ENCODE measurements around the gene SNPH.

The SNPH gene

GRCh38 chr20:1272368-1273100, 6.4 kb downstream of the SNPH start:
- H4K91ac ChIP-seq (ENCODE audit: low read depth, low read length, poor library complexity) = no peak overlapping the region
- H2BK12ac ChIP-seq (ENCODE audit: low read length) = no peak overlapping the region
- H3K27ac ChIP-seq (replicated peaks; ENCODE audit: low read length) = no peak overlapping the region
- no peak overlapping the region for H3K4me2 ChIP-seq (ENCODE audit: insufficient read depth, low read length, poor library complexity, severe bottlenecking)
- H3K9ac ChIP-seq (ENCODE audit: low read depth, low read length, poor library complexity) = no peak overlapping the region
- WGBS, 2 donors (ENCODE audit: extremely low coverage in 2 of 2, insufficient read length in 2 of 2, insufficient replicate concordance in 1 of 2) = no CpG with 5 or more reads among the region's 6 CpGs
- H3K4me1 ChIP-seq (ENCODE audit: control insufficient read depth in 2 of 2, insufficient read depth in 1 of 2, low read depth in 1 of 2, low read length in 2 of 2) = no peaks in the 10 kb centered on the region
- peaks cover 0 to 79% (median 2%) of the 10 kb centered on the region in 3 experiments for H3K27me3 ChIP-seq (ENCODE audit: control insufficient read depth in 3 of 3, insufficient read depth in 3 of 3, low read depth in 1 of 3, low read length in 3 of 3)
- H2BK15ac ChIP-seq (ENCODE audit: low read length) = no peak overlapping the region
- H2BK5ac ChIP-seq (ENCODE audit: low read length) = no peak overlapping the region
- no peaks in the 10 kb centered on the region for H3K36me3 ChIP-seq (replicated peaks in 1 of 2; ENCODE audit: control insufficient read depth in 2 of 2, insufficient read depth in 2 of 2, low read length in 2 of 2)
- H3K4me3 ChIP-seq (ENCODE audit: low read length in 2 of 2) = no peak overlapping the region
- no peak overlapping the region for H4K8ac ChIP-seq (ENCODE audit: low read depth, low read length)
- H3K9me3 ChIP-seq (replicated peaks in 1 of 2; ENCODE audit: control insufficient read depth in 2 of 2, insufficient read depth in 1 of 2, low read depth in 1 of 2, low read length in 2 of 2) = no peaks in the 10 kb centered on the region
- no peak overlapping the region for H3K18ac ChIP-seq (ENCODE audit: low read length)
- no peak overlapping the region for H3K4ac ChIP-seq (ENCODE audit: low read length)
- H3K79me1 ChIP-seq (ENCODE audit: low read depth, low read length) = peaks cover 3% of the 10 kb centered on the region
- H2AFZ ChIP-seq (ENCODE audit: low read length) = no peak overlapping the region
- no peak overlapping the region for H3K14ac ChIP-seq (ENCODE audit: low read length)
- no peak overlapping the region for H3K23ac ChIP-seq (ENCODE audit: low read depth, low read length, poor library complexity)
- DNase-seq (ENCODE audit: low spot score) = no peak
- peak overlapping the region; percentile 33 for H2AK5ac ChIP-seq (ENCODE audit: low read depth, low read length)
- H2BK120ac ChIP-seq (ENCODE audit: low read depth, low read length) = no peak overlapping the region

- H3K79me1 ChIP-seq (ENCODE audit: low read depth, low read length) = peaks cover 4% of the 10 kb centered on the region
- H3K4me2 ChIP-seq (ENCODE audit: insufficient read depth, low read length, poor library complexity, severe bottlenecking) = no peak overlapping the region
- no peaks in the 10 kb centered on the region for H3K36me3 ChIP-seq (replicated peaks in 1 of 2; ENCODE audit: control insufficient read depth in 2 of 2, insufficient read depth in 2 of 2, low read length in 2 of 2)
- H4K91ac ChIP-seq (ENCODE audit: low read depth, low read length, poor library complexity) = no peak overlapping the region
- no peak overlapping the region for H3K4ac ChIP-seq (ENCODE audit: low read length)
- no peak for DNase-seq (ENCODE audit: low spot score)
- no peak overlapping the region for H3K23ac ChIP-seq (ENCODE audit: low read depth, low read length, poor library complexity)
- no peak overlapping the region for H3K27ac ChIP-seq (replicated peaks; ENCODE audit: low read length)
- no peak overlapping the region for H3K14ac ChIP-seq (ENCODE audit: low read length)
- no peak overlapping the region for H2AFZ ChIP-seq (ENCODE audit: low read length)
- H3K27me3 ChIP-seq (ENCODE audit: control insufficient read depth in 3 of 3, insufficient read depth in 3 of 3, low read depth in 1 of 3, low read length in 3 of 3) = peaks cover 0 to 72% (median 1%) of the 10 kb centered on the region in 3 experiments
- H3K9me3 ChIP-seq (replicated peaks in 1 of 2; ENCODE audit: control insufficient read depth in 2 of 2, insufficient read depth in 1 of 2, low read depth in 1 of 2, low read length in 2 of 2) = no peaks in the 10 kb centered on the region
- H3K4me1 ChIP-seq (ENCODE audit: control insufficient read depth in 2 of 2, insufficient read depth in 1 of 2, low read depth in 1 of 2, low read length in 2 of 2) = no peaks in the 10 kb centered on the region
- H2BK15ac ChIP-seq (ENCODE audit: low read length) = no peak overlapping the region
- no CpG with 5 or more reads among the region's 2 CpGs for WGBS, 2 donors (ENCODE audit: extremely low coverage in 2 of 2, insufficient read length in 2 of 2, insufficient replicate concordance in 1 of 2)
- no peak overlapping the region for H2BK120ac ChIP-seq (ENCODE audit: low read depth, low read length)
- no peak overlapping the region for H3K9ac ChIP-seq (ENCODE audit: low read depth, low read length, poor library complexity)
- no peak overlapping the region for H2BK5ac ChIP-seq (ENCODE audit: low read length)
- no peak overlapping the region for H4K8ac ChIP-seq (ENCODE audit: low read depth, low read length)
- no peak overlapping the region for H2AK5ac ChIP-seq (ENCODE audit: low read depth, low read length)
- H3K18ac ChIP-seq (ENCODE audit: low read length) = no peak overlapping the region
- no peak overlapping the region for H2BK12ac ChIP-seq (ENCODE audit: low read length)
- no peak overlapping the region for H3K4me3 ChIP-seq (ENCODE audit: low read length in 2 of 2)
These were observed 7.3 kb downstream of the SNPH start for GRCh38 chr20:1273366-1273765.

GRCh38 chr20:1274485-1275311, 8.6 kb downstream of the SNPH start:
- Histone ChIP-seq H2BK12ac (ENCODE audit: low read length) (no peak overlapping the region), H3K14ac (ENCODE audit: low read length) (no peak overlapping the region), H3K27me3 (ENCODE audit: control insufficient read depth in 3 of 3, insufficient read depth in 3 of 3, low read depth in 1 of 3, low read length in 3 of 3) (peaks cover 0 to 61% (median 1%) of the 10 kb centered on the region in 3 experiments), H4K8ac (ENCODE audit: low read depth, low read length) (no peak overlapping the region), H3K4me3 (ENCODE audit: low read length in 2 of 2) (no peak overlapping the region), H3K4ac (ENCODE audit: low read length) (no peak overlapping the region), H3K23ac (ENCODE audit: low read depth, low read length, poor library complexity) (no peak overlapping the region), H3K9ac (ENCODE audit: low read depth, low read length, poor library complexity) (no peak overlapping the region), H3K79me1 (ENCODE audit: low read depth, low read length) (peaks cover 4% of the 10 kb centered on the region), H2AFZ (ENCODE audit: low read length) (no peak overlapping the region), H2AK5ac (ENCODE audit: low read depth, low read length) (no peak overlapping the region), H3K9me3 (replicated peaks in 1 of 2; ENCODE audit: control insufficient read depth in 2 of 2, insufficient read depth in 1 of 2, low read depth in 1 of 2, low read length in 2 of 2) (no peaks in the 10 kb centered on the region), H3K4me2 (ENCODE audit: insufficient read depth, low read length, poor library complexity, severe bottlenecking) (no peak overlapping the region), H4K91ac (ENCODE audit: low read depth, low read length, poor library complexity) (no peak overlapping the region), H2BK15ac (ENCODE audit: low read length) (no peak overlapping the region), H2BK120ac (ENCODE audit: low read depth, low read length) (no peak overlapping the region), H2BK5ac (ENCODE audit: low read length) (no peak overlapping the region), H3K18ac (ENCODE audit: low read length) (no peak overlapping the region), H3K36me3 (replicated peaks in 1 of 2; ENCODE audit: control insufficient read depth in 2 of 2, insufficient read depth in 2 of 2, low read length in 2 of 2) (no peaks in the 10 kb centered on the region), H3K27ac (replicated peaks; ENCODE audit: low read length) (no peak overlapping the region), H3K4me1 (ENCODE audit: control insufficient read depth in 2 of 2, insufficient read depth in 1 of 2, low read depth in 1 of 2, low read length in 2 of 2) (no peaks in the 10 kb centered on the region)
- WGBS, 2 donors (ENCODE audit: extremely low coverage in 2 of 2, insufficient read length in 2 of 2, insufficient replicate concordance in 1 of 2) = no CpG with 5 or more reads among the region's 14 CpGs
- no peak for DNase-seq (ENCODE audit: low spot score)

GRCh38 chr20:1275919-1276318, 9.8 kb downstream of the SNPH start:
- Histone ChIP-seq H3K18ac (ENCODE audit: low read length) (no peak overlapping the region), H3K9ac (ENCODE audit: low read depth, low read length, poor library complexity) (no peak overlapping the region), H3K9me3 (replicated peaks in 1 of 2; ENCODE audit: control insufficient read depth in 2 of 2, insufficient read depth in 1 of 2, low read depth in 1 of 2, low read length in 2 of 2) (no peaks in the 10 kb centered on the region), H3K27me3 (ENCODE audit: control insufficient read depth in 3 of 3, insufficient read depth in 3 of 3, low read depth in 1 of 3, low read length in 3 of 3) (peaks cover 0 to 72% (median 1%) of the 10 kb centered on the region in 3 experiments), H3K4me2 (ENCODE audit: insufficient read depth, low read length, poor library complexity, severe bottlenecking) (no peak overlapping the region), H3K4me1 (ENCODE audit: control insufficient read depth in 2 of 2, insufficient read depth in 1 of 2, low read depth in 1 of 2, low read length in 2 of 2) (no peaks in the 10 kb centered on the region), H3K14ac (ENCODE audit: low read length) (no peak overlapping the region), H3K36me3 (replicated peaks in 1 of 2; ENCODE audit: control insufficient read depth in 2 of 2, insufficient read depth in 2 of 2, low read length in 2 of 2) (no peaks in the 10 kb centered on the region), H4K91ac (ENCODE audit: low read depth, low read length, poor library complexity) (no peak overlapping the region), H3K23ac (ENCODE audit: low read depth, low read length, poor library complexity) (no peak overlapping the region), H2BK120ac (ENCODE audit: low read depth, low read length) (no peak overlapping the region), H3K79me1 (ENCODE audit: low read depth, low read length) (peaks cover 4% of the 10 kb centered on the region), H4K8ac (ENCODE audit: low read depth, low read length) (no peak overlapping the region), H3K4me3 (ENCODE audit: low read length in 2 of 2) (no peak overlapping the region), H3K27ac (replicated peaks; ENCODE audit: low read length) (no peak overlapping the region), H2AK5ac (ENCODE audit: low read depth, low read length) (no peak overlapping the region), H2AFZ (ENCODE audit: low read length) (no peak overlapping the region), H2BK12ac (ENCODE audit: low read length) (no peak overlapping the region), H2BK15ac (ENCODE audit: low read length) (no peak overlapping the region), H3K4ac (ENCODE audit: low read length) (no peak overlapping the region), H2BK5ac (ENCODE audit: low read length) (no peak overlapping the region)
- no peak for DNase-seq (ENCODE audit: low spot score)
- WGBS, 2 donors (ENCODE audit: extremely low coverage in 2 of 2, insufficient read length in 2 of 2, insufficient replicate concordance in 1 of 2) = no CpG with 5 or more reads among the region's 2 CpGs
